K562 (cell line): ENCODE results near the gene ALG1L2. TPM values are rescaled to one million over a fixed set of nuclear protein-coding genes. Genes with fewer than 3 reads are reported as not detected.
"Not testable (repeated sequence)": the region's sequence is repeated elsewhere in the genome, so short reads cannot be mapped to it uniquely, and the experiment has no call there.

Experiments used
- ATAC-seq: fragments of 200-7000 bp; cut with Tn5 transposase; 3 replicates; pipeline ENCODE4 v1.9.1; 2020; ENCODE audit warnings: moderate library complexity
- BruUV-seq: library from RNA; stranded (reverse); fragments of 400-500 nt; replicated peaks from 2 replicates; lab custom pipeline; 2021; lab: Mats Ljungman, UMichigan
- CTCF ChIA-PET: fragments of 300-600 bp; formaldehyde crosslinking; extraction: SDS; loops from one replicate; lab custom pipeline; 2021; ENCODE audit warnings: low intra/inter-chr PET ratio; lab: Yijun Ruan, JAX
- POLR2A ChIA-PET: fragments of 300-600, 350-650 bp; sonication (Branson Sonifier 250); formaldehyde crosslinking; extraction: SDS; loops from one replicate; lab custom pipeline; 2021; ENCODE audit warnings: antibody characterized with exemption, inconsistent platforms; lab: Yijun Ruan, JAX
- DNase-seq, 4 experiments: peaks; one replicate each; pipeline versions ENCODE4 v3.0.0 to v3.0.0-alpha.2; 2011 to 2018; ENCODE audit warnings: low spot score in 3 of 4, mixed read lengths in 3 of 4; ENCODE audit errors: extremely low read depth in 1 of 4
- FAIRE-seq: peaks from 2 replicates; lab custom pipeline; 2011; peaks lifted over from hg19 to GRCh38; lab: Jason Lieb, UNC
- H2AFZ ChIP-seq: 2 replicates; pipeline ENCODE4 v1.6.0; 2011; ENCODE audit warnings: low read depth, low read length, control low read depth, inconsistent platforms
- H3K27ac ChIP-seq: fragments of 200-600 bp; 3 replicates; pipeline ENCODE4 v1.8.0; 2011; ENCODE audit warnings: low read depth, mild to moderate bottlenecking, control low read depth, inconsistent platforms, low read length, moderate library complexity, mixed read lengths; ENCODE audit errors: extremely low read depth
- H3K27me3 ChIP-seq, 2 experiments: fragments of 300-600 bp in 1 of 2; 2 replicates in 1 of 2; 3 replicates in 1 of 2; pipeline versions ENCODE4 v1.6.0 to v1.8.0; 2011; ENCODE audit warnings: inconsistent platforms in 2 of 2, low read length in 2 of 2, mild to moderate bottlenecking in 1 of 2, mixed read lengths in 1 of 2, moderate library complexity in 1 of 2; ENCODE audit not compliant: control insufficient read depth in 2 of 2, insufficient read depth in 2 of 2
- H3K36me3 ChIP-seq: fragments of 300-600 bp; 3 replicates; pipeline ENCODE4 v1.8.0; 2011; ENCODE audit warnings: mild to moderate bottlenecking, low read length, inconsistent platforms; ENCODE audit not compliant: control insufficient read depth, insufficient read depth
- H3K4me1 ChIP-seq, 2 experiments: fragments of 200-600 bp in 1 of 2; replicated peaks in 1 of 2; 2 replicates in 1 of 2; 3 replicates in 1 of 2; pipeline versions ENCODE4 v1.5.1 to v1.8.0; 2011; ENCODE audit warnings: inconsistent platforms in 2 of 2, low read length in 2 of 2, mild to moderate bottlenecking in 1 of 2, mixed read lengths in 1 of 2, moderate library complexity in 1 of 2; ENCODE audit not compliant: control insufficient read depth in 2 of 2, insufficient read depth in 2 of 2
- H3K4me2 ChIP-seq: 2 replicates; pipeline ENCODE4 v1.6.1; 2011; ENCODE audit warnings: low read length, control low read depth, inconsistent platforms, mixed read lengths; ENCODE audit not compliant: insufficient read depth
- H3K4me3 ChIP-seq: fragments of 200-600 bp; sonication (generic), shearing (Covaris generic); 2 replicates; pipeline ENCODE4 v1.5.1; 2016; ENCODE audit warnings: control low read depth, inconsistent platforms
- H3K79me2 ChIP-seq: fragments of 200-600 bp; 3 replicates; pipeline ENCODE4 v1.8.0; 2011; ENCODE audit warnings: low read length, inconsistent platforms; ENCODE audit not compliant: control insufficient read depth, insufficient read depth
- H3K9ac ChIP-seq, 2 experiments: 2 replicates each; pipeline versions ENCODE4 v1.6.0 to v1.6.1; 2011; ENCODE audit warnings: low read depth in 2 of 2, low read length in 2 of 2, control low read depth in 1 of 2, inconsistent platforms in 1 of 2, mild to moderate bottlenecking in 1 of 2, mixed read lengths in 1 of 2; ENCODE audit not compliant: insufficient read depth in 1 of 2
- H3K9me1 ChIP-seq: one replicate; pipeline ENCODE4 v1.6.0; 2011; ENCODE audit warnings: inconsistent platforms, mild to moderate bottlenecking, low read length, moderate library complexity; ENCODE audit not compliant: control insufficient read depth, insufficient read depth
- H3K9me3 ChIP-seq: replicated peaks from 2 replicates; pipeline ENCODE4 v1.5.1; 2011; ENCODE audit warnings: low read depth, low read length, inconsistent platforms; ENCODE audit not compliant: control insufficient read depth, insufficient read depth
- H4K20me1 ChIP-seq: replicated peaks from 2 replicates; pipeline ENCODE4 v1.6.1; 2011; ENCODE audit warnings: low read length, inconsistent platforms, mixed read lengths; ENCODE audit not compliant: control insufficient read depth, insufficient read depth
- CTCF ChIP-seq, 3 experiments: IDR thresholded peaks in 2 of 3; conservative IDR thresholded peaks in 1 of 3; 2 replicates each; pipeline ENCODE4 v1.5.1; 2011 to 2012; ENCODE audit warnings: low read length in 3 of 3, mild to moderate bottlenecking in 3 of 3, control low read depth in 2 of 3, improper control_type of control experiment in 1 of 3, inconsistent platforms in 1 of 3, low read depth in 1 of 3, mixed read lengths in 1 of 3, moderate library complexity in 1 of 3; ENCODE audit not compliant: insufficient read depth in 2 of 3
- WGBS: fragments of 100-300 bp; shearing (Covaris generic); methylation state at CpG from one replicate; pipeline ENCODE4 v1.1.6; 2016; ENCODE audit warnings: low coverage, mixed read lengths; ENCODE audit not compliant: insufficient coverage; ENCODE audit errors: missing lambda C conversion rate; 5-methylcytosine and 5-hydroxymethylcytosine counted together
- in situ Hi-C: fragments of 300-500 bp; cut with MboI; formaldehyde crosslinking; loops from 4 replicates; pipeline ENCODE4 v1.15.0; 2018; ENCODE audit warnings: inconsistent platforms, mixed read lengths
- intact Hi-C: fragments of 100-400 bp; cut with micrococcal nuclease; formaldehyde crosslinking; loops from 2 replicates; pipeline ENCODE4 v1.14.2; 2022
- polyA plus RNA-seq, 8 experiments: library from polyadenylated mRNA; depleted of rRNA in 4 of 8; stranded (reverse) in 5 of 8; unstranded in 3 of 8; fragments of >200 nt; fragmentation: Nextera tagmentation in 2 of 8; fragmentation: Illumina TruSeq in 1 of 8; extraction: Ambion mirVana in 2 of 8; extraction: Trizol in 1 of 8; gene quantifications; 2 replicates each; pipeline versions ENCODE4 v1.2.1 to v1.2.3, GENCODE V29; 2011 to 2014; ENCODE audit warnings: inconsistent platforms in 1 of 8, missing spikeins in 1 of 8
- total RNA-seq, 7 experiments: library from RNA; depleted of rRNA in 6 of 7; stranded (reverse); fragments of >200 nt in 6 of 7; fragmentation: Illumina TruSeq in 2 of 7; extraction: Trizol in 2 of 7; gene quantifications; 2 replicates each; pipeline versions ENCODE4 v1.2.1 to v1.2.3, GENCODE V29; 2011 to 2021; ENCODE audit warnings: low replicate concordance in 1 of 7

The ALG1L2 gene
- total and polyA plus RNA-seq, 9 of the 15 experiments (the other 6 are each of a cell fraction or from before 2014, with no cell fraction given): 0.10 to 1.1 (median 0.33) TPM; not detected in 2

GRCh38 chr3:130143648-130144327 lies 62.2 kb downstream of the ALG1L2 start:
- H4K20me1 ChIP-seq, H3K9ac ChIP-seq, H3K79me2 ChIP-seq, POLR2A ChIA-PET, H3K27ac ChIP-seq, DNase-seq, H3K4me2 ChIP-seq, H3K36me3 ChIP-seq, FAIRE-seq, ATAC-seq, H3K4me1 ChIP-seq, CTCF ChIA-PET, H3K9me3 ChIP-seq, H3K9me1 ChIP-seq, H3K27me3 ChIP-seq, BruUV-seq, H2AFZ ChIP-seq, H3K4me3 ChIP-seq, intact Hi-C loops: not testable (repeated sequence)
- whole genome bisulfite sequencing: 35% methylated on average over 10 of the region's 13 CpGs
- in situ Hi-C loops: loop anchor here (10.0 kb wide), 1 partner anchor 101 kb away; no protein-coding TSS in a partner anchor
- peak in 2 of 3 experiments; percentile 22 to 24; a peak in 1 of 6 replicates for TF ChIP-seq CTCF (IDR thresholded peaks at IDR 0.05 in 2 of 3, conservative IDR thresholded peaks at IDR 0.05 in 1 of 3; ENCODE audit: insufficient read depth in 2 of 3, low read depth in 1 of 3, low read length in 3 of 3)

- H3K27me3 ChIP-seq, H3K4me2 ChIP-seq, H3K9ac ChIP-seq, H3K9me1 ChIP-seq, H3K9me3 ChIP-seq, FAIRE-seq, CTCF ChIA-PET, H4K20me1 ChIP-seq, H3K36me3 ChIP-seq, DNase-seq, H3K4me1 ChIP-seq, intact Hi-C loops, BruUV-seq, H3K4me3 ChIP-seq, H3K79me2 ChIP-seq, H2AFZ ChIP-seq, H3K27ac ChIP-seq, ATAC-seq, POLR2A ChIA-PET: not testable (repeated sequence)
- in situ Hi-C loops: loop anchor here (10.0 kb wide), 1 partner anchor 101 kb away; no protein-coding TSS in a partner anchor
- WGBS: 94% methylated on average over 8 of the region's 9 CpGs
Observed at GRCh38 chr3:130144328-130144650, 62.7 kb downstream of the ALG1L2 start.
